IMR-90 (cell line): ENCODE results near the gene GPR35. TPM values are rescaled to one million over a fixed set of nuclear protein-coding genes. Genes with fewer than 3 reads are reported as not detected.

Source experiments
- ATAC-seq: fragments of 200-7000 bp; cut with Tn5 transposase; 2 replicates; pipeline ENCODE4 v1.9.1; 2020; ENCODE audit warnings: low read depth, mild to moderate bottlenecking, moderate library complexity
- BruUV-seq: library from RNA; stranded (reverse); fragments of 400-500 nt; replicated peaks from 2 replicates; lab custom pipeline; 2021; lab: Mats Ljungman, UMichigan
- CTCF ChIA-PET: fragments of 300-600 bp; formaldehyde crosslinking; extraction: SDS; loops from one replicate; lab custom pipeline; 2021; ENCODE audit warnings: antibody characterized with exemption; lab: Yijun Ruan, JAX
- POLR2A ChIA-PET: fragments of 300-600 bp; sonication (Branson Sonifier 250); formaldehyde crosslinking; loops from one replicate; lab custom pipeline; 2022; ENCODE audit warnings: antibody characterized with exemption; ENCODE audit not compliant: unreplicated experiment; lab: Charles Lee
- DNase-seq: peaks from one replicate; pipeline ENCODE4 v3.0.0; 2013
- H2AFZ ChIP-seq: replicated peaks from 2 replicates; pipeline ENCODE3; 2013; ENCODE audit warnings: low read length, mild to moderate bottlenecking; ENCODE audit not compliant: poor library complexity
- H2AK5ac ChIP-seq: 2 replicates; pipeline ENCODE4 v1.6.1; 2013; ENCODE audit warnings: low read depth, low read length, inconsistent platforms
- H2AK9ac ChIP-seq: replicated peaks from 2 replicates; pipeline ENCODE3; 2013; ENCODE audit warnings: mild to moderate bottlenecking, low read depth, low read length, moderate library complexity; ENCODE audit not compliant: poor library complexity
- H2BK120ac ChIP-seq: 2 replicates; pipeline ENCODE4 v1.6.1; 2013; ENCODE audit warnings: low read depth, low read length, inconsistent platforms
- H2BK15ac ChIP-seq: 3 replicates; pipeline ENCODE4 v1.6.1; 2013; ENCODE audit warnings: low read depth, low read length, inconsistent platforms
- H2BK20ac ChIP-seq: 2 replicates; pipeline ENCODE4 v1.6.1; 2013; ENCODE audit warnings: low read depth, mild to moderate bottlenecking, inconsistent platforms, low read length, moderate library complexity
- H2BK5ac ChIP-seq: 2 replicates; pipeline ENCODE4 v1.6.1; 2013; ENCODE audit warnings: mild to moderate bottlenecking, low read depth, low read length, inconsistent platforms; ENCODE audit not compliant: poor library complexity, severe bottlenecking
- H3K14ac ChIP-seq: replicated peaks from 2 replicates; pipeline ENCODE4 v1.6.1; 2013; ENCODE audit warnings: low read depth, low read length, inconsistent platforms
- H3K18ac ChIP-seq: 2 replicates; pipeline ENCODE4 v1.6.1; 2013; ENCODE audit warnings: low read depth, low read length, control low read depth
- H3K23ac ChIP-seq: 2 replicates; pipeline ENCODE4 v1.6.1; 2013; ENCODE audit warnings: low read depth, low read length, inconsistent platforms
- H3K27ac ChIP-seq: 2 replicates; pipeline ENCODE4 v1.5.1; 2013; ENCODE audit warnings: mild to moderate bottlenecking, control low read depth, low read length; ENCODE audit not compliant: insufficient read depth
- H3K27me3 ChIP-seq: 2 replicates; pipeline ENCODE4 v1.6.1; 2013; ENCODE audit warnings: low read length; ENCODE audit not compliant: control insufficient read depth, insufficient read depth
- H3K36me3 ChIP-seq: 2 replicates; pipeline ENCODE4 v1.6.1; 2013; ENCODE audit warnings: low read length, mixed read lengths; ENCODE audit not compliant: control insufficient read depth, insufficient read depth
- H3K4ac ChIP-seq: 2 replicates; pipeline ENCODE4 v1.6.1; 2013; ENCODE audit warnings: low read depth, low read length, inconsistent platforms
- H3K4me1 ChIP-seq: 2 replicates; pipeline ENCODE4 v1.6.1; 2013; ENCODE audit warnings: low read length, mixed read lengths; ENCODE audit not compliant: control insufficient read depth, insufficient read depth
- H3K4me2 ChIP-seq: 2 replicates; pipeline ENCODE4 v1.6.1; 2013; ENCODE audit warnings: low read depth, mild to moderate bottlenecking, control low read depth, low read length, moderate library complexity
- H3K4me3 ChIP-seq: 2 replicates; pipeline ENCODE4 v1.5.1; 2013; ENCODE audit warnings: low read depth, mild to moderate bottlenecking, control low read depth, low read length, moderate library complexity; ENCODE audit not compliant: insufficient read depth
- H3K56ac ChIP-seq: 2 replicates; pipeline ENCODE4 v1.6.1; 2013; ENCODE audit warnings: low read length, inconsistent platforms; ENCODE audit not compliant: insufficient read depth; ENCODE audit errors: extremely low read depth
- H3K79me1 ChIP-seq, 2 experiments: 2 replicates each; pipeline ENCODE4 v1.6.1; 2013; ENCODE audit warnings: low read length in 2 of 2, inconsistent platforms in 1 of 2, low read depth in 1 of 2
- H3K9ac ChIP-seq: 2 replicates; pipeline ENCODE4 v1.6.1; 2013; ENCODE audit warnings: low read depth, low read length, control low read depth
- H3K9me1 ChIP-seq: 2 replicates; pipeline ENCODE4 v1.6.1; 2013; ENCODE audit warnings: low read length, inconsistent platforms; ENCODE audit not compliant: insufficient read depth
- H3K9me3 ChIP-seq: 2 replicates; pipeline ENCODE4 v1.6.1; 2013; ENCODE audit warnings: low read length; ENCODE audit not compliant: control insufficient read depth, insufficient read depth
- H4K20me1 ChIP-seq: 2 replicates; pipeline ENCODE4 v1.6.1; 2013; ENCODE audit warnings: low read length, inconsistent platforms; ENCODE audit not compliant: insufficient read depth
- H4K5ac ChIP-seq: 2 replicates; pipeline ENCODE4 v1.6.1; 2013; ENCODE audit warnings: mild to moderate bottlenecking, low read depth, low read length, control low read depth
- H4K8ac ChIP-seq, 2 experiments: 2 replicates each; pipeline ENCODE4 v1.6.1; 2013; ENCODE audit warnings: low read depth in 2 of 2, low read length in 2 of 2, control low read depth in 1 of 2, inconsistent platforms in 1 of 2
- H4K91ac ChIP-seq: 2 replicates; pipeline ENCODE4 v1.6.1; 2013; ENCODE audit warnings: low read depth, low read length, inconsistent platforms; ENCODE audit not compliant: insufficient read depth
- CEBPB ChIP-seq: IDR thresholded peaks from 2 replicates; pipeline ENCODE4 v1.6.1; 2012; ENCODE audit warnings: low read depth, low read length, improper control_type of control experiment
- CHD1 ChIP-seq: IDR thresholded peaks from 2 replicates; pipeline ENCODE4 v1.6.1; 2012; ENCODE audit warnings: low read depth, low read length, improper control_type of control experiment
- ELK1 ChIP-seq: fragments of 150-350 bp; IDR thresholded peaks from 2 replicates; pipeline ENCODE4 v1.6.1; 2016; ENCODE audit warnings: low read depth, mild to moderate bottlenecking, low read length, moderate library complexity, borderline replicate concordance
- MAZ ChIP-seq: IDR thresholded peaks from 2 replicates; pipeline ENCODE4 v1.6.1; 2012; ENCODE audit warnings: low read depth, mild to moderate bottlenecking, low read length, improper control_type of control experiment, moderate library complexity, borderline replicate concordance
- MXI1 ChIP-seq: IDR thresholded peaks from 2 replicates; pipeline ENCODE4 v1.6.1; 2012; ENCODE audit warnings: low read depth, mild to moderate bottlenecking, low read length, moderate library complexity, borderline replicate concordance
- NFE2L2 ChIP-seq: fragments of 150-350 bp; IDR thresholded peaks from 2 replicates; pipeline ENCODE4 v1.6.1; 2016; ENCODE audit warnings: low read depth, mild to moderate bottlenecking, low read length
- POLR2A ChIP-seq: IDR thresholded peaks from 2 replicates; pipeline ENCODE4 v1.6.1; 2012; ENCODE audit warnings: mild to moderate bottlenecking, low read depth, low read length
- RAD21 ChIP-seq: IDR thresholded peaks from 2 replicates; pipeline ENCODE4 v1.6.1; 2012; ENCODE audit warnings: low read length, improper control_type of control experiment
- RFX5 ChIP-seq: IDR thresholded peaks from 2 replicates; pipeline ENCODE4 v1.8.0; 2012; ENCODE audit warnings: low read depth, mild to moderate bottlenecking, low read length, moderate library complexity
- SMC3 ChIP-seq: fragments of 150-350 bp; IDR thresholded peaks from 2 replicates; pipeline ENCODE4 v1.6.1; 2016; ENCODE audit warnings: low read depth, mild to moderate bottlenecking, antibody characterized with exemption, low read length, moderate library complexity
- WGBS, 2 experiments: methylation state at CpG; one replicate each; pipeline versions ENCODE4 v1.1.5 to v1.1.7; 2013; ENCODE audit warnings: missing lambda C conversion rate in 2 of 2; ENCODE audit not compliant: insufficient read length in 1 of 2; ENCODE audit errors: extremely low coverage in 2 of 2; 5-methylcytosine and 5-hydroxymethylcytosine counted together
- dilution Hi-C: fragments of 300-500 bp; cut with HindIII; formaldehyde crosslinking; loops from one replicate; pipeline ENCODE4 v1.14.3; 2018; ENCODE audit warnings: low sequenced_read_pairs; ENCODE audit not compliant: unreplicated experiment
- in situ Hi-C: fragments of 300-500 bp; cut with MboI; formaldehyde crosslinking; loops from 3 replicates; pipeline ENCODE4 v1.14.3; 2019; ENCODE audit warnings: low sequenced_read_pairs, inconsistent platforms, mixed read lengths
- intact Hi-C: fragments of 100-400 bp; cut with micrococcal nuclease; formaldehyde crosslinking; loops from 2 replicates; pipeline ENCODE4 v1.10.0; 2022
- polyA plus RNA-seq, 3 experiments: library from polyadenylated mRNA; depleted of rRNA; stranded (reverse); fragments of >200 nt; gene quantifications; 2 replicates each; pipeline ENCODE4 v1.2.3, GENCODE V29; 2012; ENCODE audit warnings: low replicate concordance in 1 of 3
- total RNA-seq: library from RNA; depleted of rRNA; stranded (reverse); fragments of >200 nt; gene quantifications from 2 replicates; pipeline ENCODE4 v1.2.3, GENCODE V29; 2012
- TF ChIP-seq, protein P1 (sequence below): conservative IDR thresholded peaks from 2 replicates; pipeline ENCODE4 v1.5.1; 2012; ENCODE audit warnings: mild to moderate bottlenecking, low read depth, low read length, improper control_type of control experiment

GPR35 gene
- total and polyA plus RNA-seq, 2 of the 4 experiments (the other 2 are of a cell fraction): 0.31 TPM; not detected in 1

GRCh38 chr2:240597419-240598181 is 27.7 kb upstream of the GPR35 start:
- Histone ChIP-seq H2AFZ (no peak overlapping the region), H3K56ac (no peak overlapping the region), H3K23ac (no peak overlapping the region), H4K8ac (no peak overlapping the region), H3K4me3 (no peak overlapping the region), H3K27me3 (no peaks in the 10 kb centered on the region), H3K14ac (no peak overlapping the region), H3K27ac (no peak overlapping the region), H3K18ac (no peak overlapping the region), H3K9ac (no peak overlapping the region), H4K5ac (no peak overlapping the region), H2AK9ac (no peak overlapping the region), H2AK5ac (no peak overlapping the region), H3K36me3 (peaks cover 22% of the 10 kb centered on the region), H3K4me2 (no peak overlapping the region), H4K91ac (no peak overlapping the region), H3K4ac (no peak overlapping the region), H2BK5ac (no peak overlapping the region), H4K20me1 (no peaks in the 10 kb centered on the region; the same call in 1 of the 2 replicates), H3K4me1 (no peaks in the 10 kb centered on the region), H2BK15ac (no peak overlapping the region), H3K79me1 (peaks cover 0 to 14% of the 10 kb centered on the region in 2 experiments; a peak in 2 of 4 replicates), H3K9me1 (no peaks in the 10 kb centered on the region), H2BK20ac (no peak overlapping the region), H2BK120ac (no peak overlapping the region), H3K9me3 (no peaks in the 10 kb centered on the region)
- DNase-seq (no peak), ATAC-seq (no peak)
- ChIA-PET POLR2A (no interaction called here), CTCF (no interaction called here)
- WGBS, 2 experiments: 98% methylated on average over 7 of the region's 22 CpGs; no CpG with 5 or more reads in 1 of the 2 experiments
- TF ChIP-seq, protein P1, sequence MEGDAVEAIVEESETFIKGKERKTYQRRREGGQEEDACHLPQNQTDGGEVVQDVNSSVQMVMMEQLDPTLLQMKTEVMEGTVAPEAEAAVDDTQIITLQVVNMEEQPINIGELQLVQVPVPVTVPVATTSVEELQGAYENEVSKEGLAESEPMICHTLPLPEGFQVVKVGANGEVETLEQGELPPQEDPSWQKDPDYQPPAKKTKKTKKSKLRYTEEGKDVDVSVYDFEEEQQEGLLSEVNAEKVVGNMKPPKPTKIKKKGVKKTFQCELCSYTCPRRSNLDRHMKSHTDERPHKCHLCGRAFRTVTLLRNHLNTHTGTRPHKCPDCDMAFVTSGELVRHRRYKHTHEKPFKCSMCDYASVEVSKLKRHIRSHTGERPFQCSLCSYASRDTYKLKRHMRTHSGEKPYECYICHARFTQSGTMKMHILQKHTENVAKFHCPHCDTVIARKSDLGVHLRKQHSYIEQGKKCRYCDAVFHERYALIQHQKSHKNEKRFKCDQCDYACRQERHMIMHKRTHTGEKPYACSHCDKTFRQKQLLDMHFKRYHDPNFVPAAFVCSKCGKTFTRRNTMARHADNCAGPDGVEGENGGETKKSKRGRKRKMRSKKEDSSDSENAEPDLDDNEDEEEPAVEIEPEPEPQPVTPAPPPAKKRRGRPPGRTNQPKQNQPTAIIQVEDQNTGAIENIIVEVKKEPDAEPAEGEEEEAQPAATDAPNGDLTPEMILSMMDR: no peak
- TF ChIP-seq CEBPB (no peak), CHD1 (no peak), ELK1 (no peak), RAD21 (no peak), MAZ (no peak), SMC3 (no peak), POLR2A (no peak), NFE2L2 (no peak), RFX5 (no peak), MXI1 (no peak)
- BruUV-seq: no TSS peak
- dilution Hi-C loops: no loop called here
- intact Hi-C loops: no loop called here
- in situ Hi-C loops: no loop called here
